ENCODE data around the gene PSMD6. TPM values are rescaled to one million over a fixed set of nuclear protein-coding genes. Genes with fewer than 3 reads are reported as not detected.

The PSMD6 gene
- total RNA-seq, 1 experiment from 2014 or later, result 78.7 TPM

DNA sequence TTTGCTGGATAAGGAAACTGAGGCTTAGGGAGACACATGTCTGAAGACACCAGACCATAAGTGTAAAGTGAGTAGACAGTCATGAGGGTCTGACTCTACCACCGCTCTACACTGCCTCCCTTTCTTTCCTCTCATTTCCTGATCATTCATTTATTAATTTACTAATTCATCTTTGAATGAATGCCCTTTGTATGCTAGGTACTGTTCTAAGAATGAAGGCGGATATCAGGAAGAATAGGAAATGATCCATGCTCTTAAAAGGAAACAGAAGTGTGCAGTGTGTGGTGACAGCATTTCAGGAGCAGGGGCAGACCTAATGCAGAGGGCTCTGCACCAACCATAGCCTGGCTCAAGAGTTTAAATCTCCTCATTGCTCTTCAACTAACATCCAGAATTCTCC lies 31.8 kb upstream of the PSMD6 start:
- Histone ChIP-seq H3K27me3 (ENCODE audit: insufficient read depth, low read length) (peaks cover 17% of the 10 kb centered on the region), H3K4me2 (ENCODE audit: low read length) (no peak overlapping the region), H4K20me1 (ENCODE audit: insufficient read depth) (no peaks in the 10 kb centered on the region), H3K27ac (ENCODE audit: low read depth, low read length) (no peak overlapping the region), H3K9me2 (ENCODE audit: insufficient read depth) (no peaks in the 10 kb centered on the region), H3K79me2 (ENCODE audit: insufficient read depth, low read length) (no peaks in the 10 kb centered on the region), H2AFZ (ENCODE audit: low read depth, low read length, poor library complexity, severe bottlenecking) (no peak overlapping the region), H3K9ac (ENCODE audit: low read length) (no peak overlapping the region), H3K36me3 (ENCODE audit: control insufficient read depth in 1 of 2, insufficient read depth in 2 of 2, low read length in 2 of 2) (no peaks in the 10 kb centered on the region), H3K4me3 (replicated peaks in 1 of 2; ENCODE audit: low read depth in 1 of 2, low read length in 2 of 2) (no peak overlapping the region), H3K9me3 (ENCODE audit: control insufficient read depth in 1 of 2, insufficient read depth in 1 of 2, low read depth in 1 of 2, low read length in 2 of 2) (no peaks in the 10 kb centered on the region), H3K4me1 (ENCODE audit: control insufficient read depth in 1 of 2, insufficient read depth in 2 of 2, low read length in 2 of 2) (no peaks in the 10 kb centered on the region)
- no peak for TF ChIP-seq EZH2 (IDR thresholded peaks at IDR 0.05)
- TF ChIP-seq FOSL1 (IDR thresholded peaks at IDR 0.05; ENCODE audit: low read depth), result no peak
- no peak for TF ChIP-seq TCF7L2 (IDR thresholded peaks at IDR 0.05; ENCODE audit: borderline replicate concordance, extremely low read depth, insufficient read depth, insufficient read length)
- TF ChIP-seq POLR2A (IDR thresholded peaks at IDR 0.05; ENCODE audit: borderline replicate concordance, extremely low read depth, insufficient read depth, insufficient read length), result no peak
- TF ChIP-seq JUND (IDR thresholded peaks at IDR 0.05), result no peak
- no peak for TF ChIP-seq EZH2phosphoT487 (IDR thresholded peaks at IDR 0.05; ENCODE audit: borderline replicate concordance)
- no peak for TF ChIP-seq POLR2AphosphoS5 (IDR thresholded peaks at IDR 0.05; ENCODE audit: low read depth, low read length)
- TF ChIP-seq MAX (IDR thresholded peaks at IDR 0.05), result no peak
- no peak for TF ChIP-seq ZFX (IDR thresholded peaks at IDR 0.05)
- no peak for TF ChIP-seq YY1 (IDR thresholded peaks at IDR 0.05; ENCODE audit: extremely low read depth, insufficient replicate concordance, low read depth, low read length)
- no peak for TF ChIP-seq EGR1 (IDR thresholded peaks at IDR 0.05; ENCODE audit: low read depth)
- no peak for TF ChIP-seq RAD21 (IDR thresholded peaks at IDR 0.05; ENCODE audit: low read depth)
- ChIA-PET CTCF (no interaction called here), RAD21 (ENCODE audit: low non-redundant PET in 1 of 2, low total read pairs in 2 of 2, uncharacterized antibody in 2 of 2, unreplicated experiment in 2 of 2) (no interaction called here), POLR2A (no interaction called here)
- intact Hi-C loops (cut with micrococcal nuclease), result no loop called here
- DNase-seq (ENCODE audit: low read depth, low spot score) (no peak), ATAC-seq (no peak)
- BruUV-seq (replicated peaks), result no TSS peak

DNA sequence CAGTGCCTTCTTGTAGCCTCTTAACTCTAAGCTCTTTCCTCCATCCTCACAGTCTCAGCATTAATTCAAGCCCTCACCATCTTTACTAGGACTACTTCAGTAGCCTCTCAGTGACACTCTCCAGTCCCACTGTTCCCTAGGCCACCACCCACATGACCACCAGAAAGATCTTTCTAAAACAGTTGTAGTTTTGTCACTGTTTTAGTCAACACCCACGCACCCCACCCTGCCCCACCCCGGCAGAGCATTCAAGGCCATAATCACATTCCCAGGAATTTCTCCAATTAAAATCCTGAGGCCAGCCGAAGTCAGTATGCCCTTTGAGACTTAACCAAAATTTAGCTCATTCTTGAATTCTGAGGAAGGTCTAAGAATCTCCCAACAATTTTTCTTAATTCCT lies 31.2 kb upstream of the PSMD6 start:
- no TSS peak for BruUV-seq (replicated peaks)
- Histone ChIP-seq H3K9me3 (ENCODE audit: control insufficient read depth in 1 of 2, insufficient read depth in 1 of 2, low read depth in 1 of 2, low read length in 2 of 2) (no peaks in the 10 kb centered on the region), H3K9me2 (ENCODE audit: insufficient read depth) (no peaks in the 10 kb centered on the region), H3K79me2 (ENCODE audit: insufficient read depth, low read length) (no peaks in the 10 kb centered on the region), H3K4me3 (replicated peaks in 1 of 2; ENCODE audit: low read depth in 1 of 2, low read length in 2 of 2) (no peak overlapping the region), H3K4me2 (ENCODE audit: low read length) (no peak overlapping the region), H4K20me1 (ENCODE audit: insufficient read depth) (no peaks in the 10 kb centered on the region), H2AFZ (ENCODE audit: low read depth, low read length, poor library complexity, severe bottlenecking) (no peak overlapping the region), H3K9ac (ENCODE audit: low read length) (no peak overlapping the region), H3K36me3 (ENCODE audit: control insufficient read depth in 1 of 2, insufficient read depth in 2 of 2, low read length in 2 of 2) (no peaks in the 10 kb centered on the region), H3K4me1 (ENCODE audit: control insufficient read depth in 1 of 2, insufficient read depth in 2 of 2, low read length in 2 of 2) (no peaks in the 10 kb centered on the region), H3K27ac (ENCODE audit: low read depth, low read length) (no peak overlapping the region), H3K27me3 (ENCODE audit: insufficient read depth, low read length) (peaks cover 18% of the 10 kb centered on the region)
- ATAC-seq, result no peak
- DNase-seq (ENCODE audit: low read depth, low spot score), result no peak
- ChIA-PET RAD21 (ENCODE audit: low non-redundant PET in 1 of 2, low total read pairs in 2 of 2, uncharacterized antibody in 2 of 2, unreplicated experiment in 2 of 2) (no interaction called here), CTCF (no interaction called here), POLR2A (no interaction called here)
- intact Hi-C loops (cut with micrococcal nuclease), result no loop called here
- TF ChIP-seq TCF7L2 (IDR thresholded peaks at IDR 0.05; ENCODE audit: borderline replicate concordance, extremely low read depth, insufficient read depth, insufficient read length), result no peak
- no peak for TF ChIP-seq SP1 (IDR thresholded peaks at IDR 0.05; ENCODE audit: low read depth)
- TF ChIP-seq EZH2 (IDR thresholded peaks at IDR 0.05), result no peak
- TF ChIP-seq, protein P1, sequence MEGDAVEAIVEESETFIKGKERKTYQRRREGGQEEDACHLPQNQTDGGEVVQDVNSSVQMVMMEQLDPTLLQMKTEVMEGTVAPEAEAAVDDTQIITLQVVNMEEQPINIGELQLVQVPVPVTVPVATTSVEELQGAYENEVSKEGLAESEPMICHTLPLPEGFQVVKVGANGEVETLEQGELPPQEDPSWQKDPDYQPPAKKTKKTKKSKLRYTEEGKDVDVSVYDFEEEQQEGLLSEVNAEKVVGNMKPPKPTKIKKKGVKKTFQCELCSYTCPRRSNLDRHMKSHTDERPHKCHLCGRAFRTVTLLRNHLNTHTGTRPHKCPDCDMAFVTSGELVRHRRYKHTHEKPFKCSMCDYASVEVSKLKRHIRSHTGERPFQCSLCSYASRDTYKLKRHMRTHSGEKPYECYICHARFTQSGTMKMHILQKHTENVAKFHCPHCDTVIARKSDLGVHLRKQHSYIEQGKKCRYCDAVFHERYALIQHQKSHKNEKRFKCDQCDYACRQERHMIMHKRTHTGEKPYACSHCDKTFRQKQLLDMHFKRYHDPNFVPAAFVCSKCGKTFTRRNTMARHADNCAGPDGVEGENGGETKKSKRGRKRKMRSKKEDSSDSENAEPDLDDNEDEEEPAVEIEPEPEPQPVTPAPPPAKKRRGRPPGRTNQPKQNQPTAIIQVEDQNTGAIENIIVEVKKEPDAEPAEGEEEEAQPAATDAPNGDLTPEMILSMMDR (IDR thresholded peaks at IDR 0.05 in 2 of 3, conservative IDR thresholded peaks at IDR 0.05 in 1 of 3; ENCODE audit: borderline replicate concordance in 1 of 3, insufficient read depth in 1 of 3, low read depth in 2 of 3, low read length in 2 of 3), result no peak
- no peak for TF ChIP-seq FOSL1 (IDR thresholded peaks at IDR 0.05; ENCODE audit: low read depth)
- TF ChIP-seq MAX (IDR thresholded peaks at IDR 0.05), result no peak
- no peak for TF ChIP-seq EGR1 (IDR thresholded peaks at IDR 0.05; ENCODE audit: low read depth)
- no peak for TF ChIP-seq REST (IDR thresholded peaks at IDR 0.05; ENCODE audit: low read depth)
- no peak for TF ChIP-seq SIN3A (IDR thresholded peaks at IDR 0.05; ENCODE audit: low read depth)
- no peak for TF ChIP-seq RAD21 (IDR thresholded peaks at IDR 0.05; ENCODE audit: low read depth)
- TF ChIP-seq CBX3 (IDR thresholded peaks at IDR 0.05; ENCODE audit: low read depth), result no peak

All from HCT116 (cell line).